Measurements from ENCODE around the gene NCBP3. TPM values are rescaled to one million over a fixed set of nuclear protein-coding genes. Genes with fewer than 3 reads are reported as not detected.
A peak's percentile ranks its signal among the peaks of the same experiment; 100 is the strongest.

The NCBP3 gene
- total and polyA plus RNA-seq, 9 of the 15 experiments (the other 6 are each of a cell fraction or from before 2014, with no cell fraction given), result 3.1 to 25.5 (median 20.5) TPM

GRCh38 chr17:3888343-3889171, 42.5 kb upstream of the NCBP3 start (continued):
- TF ChIP-seq MGA (IDR thresholded peaks at IDR 0.05) (peak; percentile 96), HDAC2 (IDR thresholded peaks at IDR 0.05) (peak; percentile 28; the same call in 1 of the 2 replicates), ARID4B (CRISPR knock-in tag; IDR thresholded peaks at IDR 0.05) (no peak), LARP7 (IDR thresholded peaks at IDR 0.05) (peak; percentile 75; the same call in 1 of the 2 replicates), EHMT2 (IDR thresholded peaks at IDR 0.05) (no peak), SMAD4 (CRISPR knock-in tag; conservative IDR thresholded peaks at IDR 0.05) (peak; percentile 76), PKNOX1 (IDR thresholded peaks at IDR 0.05) (peak; percentile 33), ZEB2 (IDR thresholded peaks at IDR 0.05) (peak; percentile 67; the same call in 1 of the 2 replicates), HNRNPLL (IDR thresholded peaks at IDR 0.05; ENCODE audit: low read depth, low read length, poor library complexity, severe bottlenecking) (peak; percentile 53), NFYB (IDR thresholded peaks at IDR 0.05; ENCODE audit: extremely low read depth, insufficient read length) (no peak)
